ENCODE data around the gene MSN. TPM values are rescaled to one million over a fixed set of nuclear protein-coding genes. Genes with fewer than 3 reads are reported as not detected.

Gene MSN
- total RNA-seq, 1 experiment from 2014 or later = 91.2 TPM

GRCh38 chrX:65696613-65697012, 29.2 kb downstream of the MSN start:
- H3K4me3 Mint-ChIP-seq = no peak overlapping the region
- ChIA-PET POLR2A (no interaction called here), CTCF (no interaction called here)
- TF ChIP-seq USF2 (CRISPR knock-in tag; IDR thresholded peaks at IDR 0.05) = no peak
- no peak for TF ChIP-seq HMGXB4 (CRISPR knock-in tag; IDR thresholded peaks at IDR 0.05)
- TF ChIP-seq PREB (CRISPR knock-in tag; IDR thresholded peaks at IDR 0.05; ENCODE audit: borderline replicate concordance) = no peak
- no peak for TF ChIP-seq ETV6 (CRISPR knock-in tag; IDR thresholded peaks at IDR 0.05)
- no peak for TF ChIP-seq MLX (CRISPR knock-in tag; IDR thresholded peaks at IDR 0.05)
- DNase-seq (ENCODE audit: low spot score) (no peak), ATAC-seq (no peak)
- peaks cover 41% of the 10 kb centered on the region for H3K4me1 Mint-ChIP-seq
- no peaks in the 10 kb centered on the region for H3K27me3 Mint-ChIP-seq (ENCODE audit: low read depth)
- no peaks in the 10 kb centered on the region for H3K9me3 Mint-ChIP-seq
- H3K27ac Mint-ChIP-seq = no peak overlapping the region
- no peaks in the 10 kb centered on the region; the same call in 1 of the 2 replicates for H3K36me3 Mint-ChIP-seq

GRCh38 chrX:65697211-65697641, 29.8 kb downstream of the MSN start:
- peaks cover 37% of the 10 kb centered on the region for H3K4me1 Mint-ChIP-seq
- ChIA-PET CTCF (no interaction called here), POLR2A (no interaction called here)
- H3K36me3 Mint-ChIP-seq = no peaks in the 10 kb centered on the region; the same call in 1 of the 2 replicates
- no peaks in the 10 kb centered on the region for H3K9me3 Mint-ChIP-seq
- H3K27me3 Mint-ChIP-seq (ENCODE audit: low read depth) = no peaks in the 10 kb centered on the region
- ATAC-seq (no peak), DNase-seq (ENCODE audit: low spot score) (no peak)
- 0 out of 2 replicates have a peak overlapping the region, but pooled peaks have one; percentile 70 for H3K27ac Mint-ChIP-seq
- H3K4me3 Mint-ChIP-seq = no peak overlapping the region
- TF ChIP-seq FOXJ3 (CRISPR knock-in tag; IDR thresholded peaks at IDR 0.05; ENCODE audit: borderline replicate concordance) (no peak), USF1 (CRISPR knock-in tag; IDR thresholded peaks at IDR 0.05) (no peak), MYBL2 (CRISPR knock-in tag; IDR thresholded peaks at IDR 0.05) (no peak), MAX (CRISPR knock-in tag; IDR thresholded peaks at IDR 0.05) (no peak), CREM (CRISPR knock-in tag; IDR thresholded peaks at IDR 0.05) (no peak), FOXP1 (CRISPR knock-in tag; IDR thresholded peaks at IDR 0.05; ENCODE audit: borderline replicate concordance) (no peak), KAT7 (CRISPR knock-in tag; IDR thresholded peaks at IDR 0.05; ENCODE audit: borderline replicate concordance) (no peak), NR2C2 (CRISPR knock-in tag; IDR thresholded peaks at IDR 0.05) (no peak), ERG (CRISPR knock-in tag; IDR thresholded peaks at IDR 0.05) (no peak), PRDM15 (CRISPR knock-in tag; IDR thresholded peaks at IDR 0.05) (no peak), USF2 (CRISPR knock-in tag; IDR thresholded peaks at IDR 0.05) (no peak), NR1H2 (CRISPR knock-in tag; IDR thresholded peaks at IDR 0.05) (no peak), AFF4 (CRISPR knock-in tag; IDR thresholded peaks at IDR 0.05; ENCODE audit: borderline replicate concordance) (no peak), HMGA2 (CRISPR knock-in tag; IDR thresholded peaks at IDR 0.05) (no peak)

Data from WTC11 (cell line).